Right lobe of liver (tissue), 6 donors: ENCODE data around the gene PRKCG. TPM values are rescaled to one million over a fixed set of nuclear protein-coding genes. Genes with fewer than 3 reads are reported as not detected.
A peak's percentile ranks its signal among the peaks of the same experiment; 100 is the strongest.

Source experiments
- ATAC-seq, 4 donors: fragments of 200-7000 bp; cut with Tn5 transposase; one replicate each; pipeline ENCODE4 v1.9.1; 2020; ENCODE audit warnings: mild to moderate bottlenecking in 4 of 4, moderate library complexity in 4 of 4
- DNase-seq, 3 donors: peaks; one replicate each; pipeline ENCODE4 v3.0.0-alpha.2; 2020
- H3K27ac ChIP-seq, 3 donors: fragments of 200-600 bp; one replicate each; pipeline ENCODE4 v1.8.0; 2022
- H3K27me3 ChIP-seq, 2 donors: fragments of 200-600 bp; one replicate each; pipeline ENCODE4 v1.8.0; 2022
- H3K36me3 ChIP-seq, 4 donors: fragments of 200-600 bp; sonication (generic) in 1 of 4; one replicate each; pipeline versions ENCODE4 v1.5.1 to v1.8.0; 2017 to 2022; ENCODE audit warnings: control low read depth in 1 of 4
- H3K4me1 ChIP-seq, 4 donors: fragments of 200-600 bp; sonication (generic) in 1 of 4; one replicate each; pipeline versions ENCODE4 v1.5.1 to v1.8.0; 2017 to 2022; ENCODE audit warnings: control low read depth in 1 of 4
- H3K4me3 ChIP-seq, 3 donors: fragments of 200-600 bp; one replicate each; pipeline ENCODE4 v1.8.0; 2022
- H3K9me3 ChIP-seq, 4 donors: fragments of 200-600 bp; sonication (generic) in 1 of 4; one replicate each; pipeline versions ENCODE4 v1.5.1 to v1.8.0; 2017 to 2022; ENCODE audit warnings: control low read depth in 1 of 4
- CTCF ChIP-seq, 4 donors: fragments of 200-600 bp in 3 of 4; fragments of 450-650 bp in 1 of 4; IDR thresholded peaks; one replicate each; pipeline versions ENCODE4 v1.5.1 to v1.8.0; 2016 to 2022; ENCODE audit warnings: antibody characterized with exemption in 4 of 4, mild to moderate bottlenecking in 2 of 4
- POLR2A ChIP-seq: fragments of 450-650 bp; IDR thresholded peaks from one replicate; pipeline ENCODE4 v1.6.1; 2017; ENCODE audit warnings: antibody characterized with exemption, mild to moderate bottlenecking
- WGBS: methylation state at CpG from one replicate; pipeline ENCODE4 v1.1.6; 2018; ENCODE audit warnings: low coverage, low lambda C conversion rate; ENCODE audit not compliant: insufficient coverage; ENCODE audit errors: missing lambda C conversion rate; 5-methylcytosine and 5-hydroxymethylcytosine counted together
- intact Hi-C, 2 donors: fragments of 100-400 bp; cut with DNase I; formaldehyde crosslinking; loops; one replicate each; pipeline versions ENCODE4 v1.11.2 to v1.14.1; 2022
- total RNA-seq, 6 experiments: library from RNA; depleted of rRNA in 2 of 6; stranded (reverse); fragments of >200 nt in 2 of 6; fragmentation: NEBNext Ultra II Directional in 3 of 6; extraction: Animal tissue kit (Norgen Biotek cat#: 25700) in 3 of 6; gene quantifications; one replicate each; pipeline versions ENCODE4 v1.1.0 to v1.2.4, GENCODE V29; 2016 to 2023
- donor health status: DM: no; HTN: yes; CAD: no.
- donor health status: DM: no; HTN: no; CAD: no.
- donor health status: DM: no; HTN: no; CAD: no.
- donor health status: DM: no; HTN: yes; CAD: no.
- donor health status: DM: no; HTN: yes; CAD: no.

PRKCG gene
- total RNA-seq, 6 experiments from 2014 or later: not detected

DNA sequence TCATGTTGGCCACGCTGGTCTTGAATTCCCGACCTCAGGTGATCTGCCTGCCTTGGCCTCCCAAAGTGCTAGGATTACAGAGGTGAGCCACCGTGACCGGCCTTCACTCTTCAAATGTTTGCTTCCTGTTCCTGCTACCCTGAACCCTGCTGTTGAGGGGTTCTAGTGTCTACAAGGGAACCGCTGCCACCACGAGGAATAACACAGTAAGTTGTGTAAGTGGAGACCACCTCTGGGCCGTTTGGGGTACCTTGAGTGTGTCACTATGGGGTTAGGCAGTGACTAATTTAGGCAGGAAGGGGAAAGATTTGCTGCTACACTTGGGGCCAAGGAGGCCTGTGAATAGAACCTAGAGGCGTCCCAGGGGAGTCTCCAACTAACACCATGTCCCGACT lies 16.5 kb upstream of the PRKCG start:
- H3K27ac ChIP-seq: no peak overlapping the region
- TF ChIP-seq POLR2A (no peak), CTCF (IDR thresholded peaks at IDR 0.05) (no peak)
- H3K4me3 ChIP-seq: no peak overlapping the region
- H3K27me3 ChIP-seq: no peaks in the 10 kb centered on the region
- intact Hi-C loops: no loop called here
- DNase-seq: no peak
- H3K4me1 ChIP-seq: peaks cover 0 to 18% (median 4%) of the 10 kb centered on the region in 4 donors
- no peak for ATAC-seq
- WGBS: 67% methylated on average over 5 of the region's 9 CpGs
- H3K9me3 ChIP-seq: no peaks in the 10 kb centered on the region
- H3K36me3 ChIP-seq: no peaks in the 10 kb centered on the region

- Histone ChIP-seq H3K27ac (peak overlapping the region in 2 of 3 donors; percentile 51 to 65), H3K4me1 (peaks cover 0 to 18% (median 4%) of the 10 kb centered on the region in 4 donors), H3K36me3 (no peaks in the 10 kb centered on the region), H3K27me3 (no peaks in the 10 kb centered on the region), H3K4me3 (peak overlapping the region in 2 of 3 donors; percentile 11 to 14), H3K9me3 (no peaks in the 10 kb centered on the region)
- intact Hi-C loops: no loop called here
- ATAC-seq: peak in 1 of 4 donors; percentile 5
- TF ChIP-seq CTCF (IDR thresholded peaks at IDR 0.05): no peak
- WGBS: 32% methylated on average over 22 of the region's 50 CpGs
- DNase-seq: peak in 2 of 3 donors; percentile 62 to 70
Measured at GRCh38 chr19:53865918-53866864, 15.8 kb upstream of the PRKCG start.

- ATAC-seq (no peak), DNase-seq (no peak)
- H3K4me1 ChIP-seq: peaks cover 0 to 18% (median 4%) of the 10 kb centered on the region in 4 donors
- TF ChIP-seq CTCF (IDR thresholded peaks at IDR 0.05) (no peak), POLR2A (no peak)
- H3K4me3 ChIP-seq: peak overlapping the region in 1 of 3 donors; percentile 14
- WGBS: 59% methylated on average over 6 of the region's 14 CpGs
- H3K9me3 ChIP-seq: no peaks in the 10 kb centered on the region
- H3K36me3 ChIP-seq: no peaks in the 10 kb centered on the region
- peak overlapping the region; percentile 24 to 65 (median 40) for H3K27ac ChIP-seq
- no peaks in the 10 kb centered on the region for H3K27me3 ChIP-seq
- intact Hi-C loops: no loop called here
Measured at GRCh38 chr19:53866865-53867224, 15.2 kb upstream of the PRKCG start.

DNA sequence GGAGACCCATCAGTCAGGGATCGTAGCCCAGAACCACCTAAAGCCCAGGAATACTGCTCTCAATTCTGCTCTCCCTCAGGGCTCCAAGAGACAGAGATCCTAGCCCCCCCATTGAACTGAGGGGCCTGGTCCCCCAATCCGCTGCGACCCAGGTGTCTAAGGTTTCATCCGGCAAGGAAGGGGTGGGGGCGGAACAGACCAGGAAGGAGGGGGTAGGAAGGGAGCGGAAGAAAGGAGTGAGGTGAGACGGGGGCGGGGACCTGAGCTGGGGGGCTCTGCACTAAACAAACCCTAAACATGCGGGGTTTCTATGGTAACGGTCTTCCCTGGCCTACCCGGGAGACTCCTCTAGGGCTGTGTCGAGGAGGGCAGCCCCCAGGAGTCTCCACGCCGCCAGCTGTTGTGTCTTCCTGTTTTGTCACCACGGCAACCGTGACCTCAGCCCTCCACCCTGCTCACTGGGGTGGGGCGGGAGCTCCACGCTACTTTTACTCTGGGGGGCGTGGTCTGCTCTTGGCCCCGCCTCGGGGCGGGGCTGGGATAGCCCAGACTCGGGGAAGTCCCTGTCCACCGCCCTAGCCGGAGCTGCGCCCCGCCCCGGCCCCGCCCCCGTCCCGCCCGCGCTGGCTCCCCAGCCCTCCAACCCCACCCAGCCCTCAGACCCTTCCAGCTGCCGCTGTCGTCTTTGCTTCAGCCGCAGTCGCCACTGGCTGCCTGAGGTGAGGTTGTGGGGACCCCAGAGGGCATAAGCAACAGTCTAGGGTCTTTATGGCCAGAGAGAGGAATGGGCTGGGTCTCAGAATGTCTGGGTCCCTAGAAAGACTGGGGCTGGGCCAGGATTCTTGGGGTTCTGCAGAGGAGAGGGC lies 14.5 kb upstream of the PRKCG start, which contains the start of gene MYADM:
MYADM (plus strand) TSS at position 659 of the 866 bp plus-strand sequence. CDS start 5,647 bp downstream, outside the sequence.
- DNase-seq: peak; percentile 92 to 95 (median 95)
- TF ChIP-seq POLR2A: peak; percentile 61
- no peak for TF ChIP-seq CTCF (IDR thresholded peaks at IDR 0.05)
- intact Hi-C loops: no loop called here
- H3K27ac ChIP-seq: peak within 1 kb of the TSS; percentile 56 to 88 (median 71)
- WGBS: 15% methylated on average over 18 of the region's 37 CpGs
- peak; percentile 77 to 82 (median 80) for ATAC-seq
- H3K4me1 ChIP-seq: peaks cover 0 to 18% (median 4%) of the 10 kb centered on the region in 4 donors
- peak within 1 kb of the TSS; percentile 57 to 88 (median 68) for H3K4me3 ChIP-seq
- no peaks in the 10 kb centered on the region for H3K9me3 ChIP-seq
- no peaks in the 10 kb centered on the region for H3K36me3 ChIP-seq
- no peaks in the 10 kb centered on the region for H3K27me3 ChIP-seq
